HFF-Myc (cell line): ENCODE data around the gene DIP2C.
"Not testable (repeated sequence)": the region's sequence is repeated elsewhere in the genome, so short reads cannot be mapped to it uniquely, and the experiment has no call there.

ENCODE experiments used
- DNase-seq: peaks from one replicate; pipeline ENCODE4 v3.0.0-alpha.2; 2011; ENCODE audit warnings: low read depth; ENCODE audit errors: extremely low read depth
- H3K4me3 ChIP-seq: replicated peaks from 2 replicates; pipeline ENCODE4 v1.5.1; 2011; ENCODE audit warnings: low read depth, mild to moderate bottlenecking, control low read depth, low read length
- CTCF ChIP-seq: IDR thresholded peaks from 2 replicates; pipeline ENCODE4 v1.5.1; 2012; ENCODE audit warnings: mild to moderate bottlenecking, low read depth, low read length, control low read depth; ENCODE audit errors: missing control alignments

The DIP2C gene

GRCh38 chr10:308101-308500 lies 381.4 kb downstream of the DIP2C start:
- no peak for TF ChIP-seq CTCF
- DNase-seq = no peak
- H3K4me3 ChIP-seq = no peak overlapping the region

GRCh38 chr10:307659-308058 lies 381.8 kb downstream of the DIP2C start:
- TF ChIP-seq CTCF = no peak
- H3K4me3 ChIP-seq = no peak overlapping the region
- DNase-seq = no peak

- no peak for DNase-seq
- no peak for TF ChIP-seq CTCF
These were observed 382.7 kb downstream of the DIP2C start for GRCh38 chr10:306675-307185.

GRCh38 chr10:306007-306674 lies 383.3 kb downstream of the DIP2C start:
- no peak for TF ChIP-seq CTCF
- no peak overlapping the region for H3K4me3 ChIP-seq
- no peak for DNase-seq

More at GRCh38 chr10:306675-307185, 382.7 kb downstream of the DIP2C start:
- no peak overlapping the region for H3K4me3 ChIP-seq

GRCh38 chr10:305034-305433 lies 384.4 kb downstream of the DIP2C start:
- no peak for TF ChIP-seq CTCF
- H3K4me3 ChIP-seq = no peak overlapping the region
- DNase-seq = no peak

- DNase-seq = no peak
- TF ChIP-seq CTCF = no peak
- H3K4me3 ChIP-seq = no peak overlapping the region
These were observed 387.9 kb downstream of the DIP2C start for GRCh38 chr10:301536-301935.

GRCh38 chr10:300580-300979 lies 388.9 kb downstream of the DIP2C start:
- not testable (repeated sequence) for DNase-seq, H3K4me3 ChIP-seq
